Fibroblast of mammary gland (primary cell): ENCODE data around the gene MYBPC2.
"Not testable (repeated sequence)": the region's sequence is repeated elsewhere in the genome, so short reads cannot be mapped to it uniquely, and the experiment has no call there.

Experiments
- DNase-seq: peaks from one replicate; pipeline ENCODE4 v3.0.0-alpha.2; 2010; ENCODE audit warnings: low read depth
- H3K4me3 ChIP-seq: 2 replicates; pipeline ENCODE4 v1.5.1; 2011; ENCODE audit warnings: low read depth, mild to moderate bottlenecking, low read length, moderate library complexity; ENCODE audit not compliant: control insufficient read depth
- TF ChIP-seq, protein P1 (sequence below): conservative IDR thresholded peaks from 2 replicates; pipeline ENCODE4 v1.5.1; 2011; ENCODE audit warnings: low read depth, low read length, inconsistent platforms; ENCODE audit not compliant: control insufficient read depth, insufficient read depth

Gene MYBPC2

GRCh38 chr19:50465000-50465399, 32.3 kb downstream of the MYBPC2 start:
- no peak for DNase-seq
- TF ChIP-seq, protein P1, sequence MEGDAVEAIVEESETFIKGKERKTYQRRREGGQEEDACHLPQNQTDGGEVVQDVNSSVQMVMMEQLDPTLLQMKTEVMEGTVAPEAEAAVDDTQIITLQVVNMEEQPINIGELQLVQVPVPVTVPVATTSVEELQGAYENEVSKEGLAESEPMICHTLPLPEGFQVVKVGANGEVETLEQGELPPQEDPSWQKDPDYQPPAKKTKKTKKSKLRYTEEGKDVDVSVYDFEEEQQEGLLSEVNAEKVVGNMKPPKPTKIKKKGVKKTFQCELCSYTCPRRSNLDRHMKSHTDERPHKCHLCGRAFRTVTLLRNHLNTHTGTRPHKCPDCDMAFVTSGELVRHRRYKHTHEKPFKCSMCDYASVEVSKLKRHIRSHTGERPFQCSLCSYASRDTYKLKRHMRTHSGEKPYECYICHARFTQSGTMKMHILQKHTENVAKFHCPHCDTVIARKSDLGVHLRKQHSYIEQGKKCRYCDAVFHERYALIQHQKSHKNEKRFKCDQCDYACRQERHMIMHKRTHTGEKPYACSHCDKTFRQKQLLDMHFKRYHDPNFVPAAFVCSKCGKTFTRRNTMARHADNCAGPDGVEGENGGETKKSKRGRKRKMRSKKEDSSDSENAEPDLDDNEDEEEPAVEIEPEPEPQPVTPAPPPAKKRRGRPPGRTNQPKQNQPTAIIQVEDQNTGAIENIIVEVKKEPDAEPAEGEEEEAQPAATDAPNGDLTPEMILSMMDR, result no peak
- H3K4me3 ChIP-seq, result no peak overlapping the region

DNA sequence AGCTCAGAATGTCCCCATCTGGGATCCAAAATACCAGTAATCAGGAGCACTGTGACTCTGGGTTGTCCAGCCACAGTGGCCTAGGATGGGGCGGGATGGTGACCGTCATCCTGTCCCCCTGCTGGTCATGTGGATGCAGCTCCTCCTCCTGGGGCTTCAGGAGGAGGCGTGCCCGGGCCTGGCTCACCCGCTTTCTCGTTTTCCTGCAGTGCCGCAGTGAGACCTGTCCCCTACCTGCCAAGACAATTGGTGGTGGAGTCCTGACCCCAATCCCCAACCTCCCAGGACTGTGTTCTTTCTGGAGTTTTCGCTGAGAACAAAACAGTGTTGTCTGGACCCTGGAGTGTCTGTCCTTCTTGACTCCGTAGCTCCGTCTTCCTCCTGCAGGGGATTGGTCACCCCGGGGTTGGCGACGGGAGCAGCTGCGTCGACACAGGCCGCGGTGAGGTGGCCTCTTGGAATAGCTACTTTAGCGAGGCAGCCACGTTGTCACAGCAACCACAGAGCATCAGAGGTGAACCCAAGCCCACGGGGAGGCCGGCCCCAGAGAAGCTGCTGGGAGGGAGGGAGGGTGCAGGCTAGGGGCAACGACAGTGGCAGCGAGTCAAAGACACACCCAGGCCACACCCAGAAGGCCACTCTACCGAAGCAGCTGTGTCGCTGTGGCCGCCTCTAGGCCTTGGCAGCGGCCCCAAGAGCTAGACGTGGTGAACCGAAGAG, 33.5 kb downstream of the MYBPC2 start:
- no peak for DNase-seq
- H3K4me3 ChIP-seq, result no peak overlapping the region
- TF ChIP-seq, protein P1, result no peak

DNA sequence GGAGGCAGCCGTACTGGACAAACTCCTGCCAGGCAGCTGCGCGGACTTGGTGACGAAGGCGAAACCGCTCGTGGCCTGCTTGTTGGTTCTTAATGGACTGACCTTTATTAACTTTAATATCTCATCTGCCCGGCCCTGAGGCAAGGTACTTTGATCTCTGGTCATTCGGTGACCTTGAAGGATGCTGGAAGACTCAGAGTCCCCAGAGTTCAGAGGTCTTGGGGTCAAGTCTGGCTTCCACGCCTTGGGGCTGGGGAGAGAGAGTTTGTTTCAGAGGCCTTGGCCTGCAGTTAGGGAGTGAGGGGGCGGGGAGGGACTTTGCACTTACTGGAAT, 34.0 kb downstream of the MYBPC2 start:
- no peak for DNase-seq
- TF ChIP-seq, protein P1, result no peak
- H3K4me3 ChIP-seq, result no peak overlapping the region

DNA sequence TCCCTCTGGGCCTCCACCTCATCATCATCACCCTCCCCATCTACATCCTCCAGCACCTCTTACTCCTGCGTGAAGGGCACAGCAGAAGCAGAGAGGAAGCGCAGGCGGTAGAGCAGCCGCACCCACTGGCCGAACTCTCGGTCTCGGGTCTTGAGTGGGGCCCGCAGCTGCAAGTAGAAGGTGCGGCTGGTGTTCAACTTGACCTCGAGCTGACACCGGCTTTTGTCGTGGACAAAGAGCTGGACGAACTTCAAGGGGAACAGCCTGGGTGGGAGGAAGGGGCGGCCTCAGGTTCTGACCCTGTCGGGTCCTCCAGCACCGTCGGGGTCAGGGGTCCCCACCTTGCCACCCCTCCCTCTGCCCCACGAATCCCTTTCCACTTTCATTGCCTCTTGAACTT, 34.9 kb downstream of the MYBPC2 start:
- TF ChIP-seq, protein P1, result no peak
- DNase-seq, result no peak
- no peak overlapping the region for H3K4me3 ChIP-seq

DNA sequence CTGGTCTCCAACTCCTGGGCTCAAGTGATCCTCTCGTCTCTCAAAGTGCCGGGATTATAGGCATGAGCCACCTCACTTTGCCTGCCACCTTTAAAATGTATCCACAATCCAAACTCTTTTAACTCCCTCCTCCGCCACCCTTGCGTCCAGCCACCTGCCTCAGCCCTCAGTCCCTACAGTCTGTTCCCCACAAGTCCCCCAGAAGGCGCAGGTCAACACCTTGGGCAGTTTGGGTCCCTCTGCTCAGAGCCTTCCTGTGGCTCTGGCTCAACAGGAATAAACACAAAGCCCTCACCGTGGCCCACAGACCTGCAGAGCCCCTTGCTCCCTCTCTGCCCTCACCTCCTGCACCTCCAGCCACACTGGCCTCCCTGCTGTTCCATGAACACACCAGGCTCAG, 36.1 kb downstream of the MYBPC2 start:
- TF ChIP-seq, protein P1, result no peak
- no peak for DNase-seq
- H3K4me3 ChIP-seq, result no peak overlapping the region

GRCh38 chr19:50473336-50473735, 40.6 kb downstream of the MYBPC2 start:
- H3K4me3 ChIP-seq, DNase-seq: not testable (repeated sequence)

DNA sequence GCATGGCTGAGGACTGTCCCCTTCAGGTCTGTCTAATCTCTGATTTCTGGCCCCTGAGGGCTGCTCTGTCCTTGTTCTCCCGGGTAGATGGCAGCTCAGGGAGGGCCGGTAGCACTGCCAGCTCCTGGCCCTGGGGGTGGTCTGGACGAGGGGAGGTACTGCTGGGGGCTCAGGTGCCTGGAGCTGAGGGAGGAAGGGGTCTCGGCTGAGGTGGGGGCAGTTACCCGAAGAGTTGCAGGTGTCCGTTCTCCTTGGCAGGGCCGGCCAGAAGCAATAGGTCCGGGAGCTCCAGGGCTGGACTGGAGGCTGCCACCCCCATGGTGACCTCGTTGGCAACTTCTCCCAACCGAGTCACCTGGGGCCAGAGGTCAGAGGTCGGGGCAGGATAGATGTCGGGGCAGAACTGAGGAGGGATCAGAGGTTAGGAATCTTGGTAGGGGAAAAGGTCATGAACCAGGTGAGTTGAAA, 42.4 kb downstream of the MYBPC2 start:
- TF ChIP-seq, protein P1, result no peak
- no peak overlapping the region for H3K4me3 ChIP-seq
- no peak for DNase-seq
